GM21423 (cell line): ENCODE data around the gene ACOX3.
"Not testable (repeated sequence)": the region's sequence is repeated elsewhere in the genome, so short reads cannot be mapped to it uniquely, and the experiment has no call there.

Experiments
- ATAC-seq: cut with Tn5 transposase; IDR thresholded peaks from one replicate; pipeline ENCODE4 v1.9.1; 2021; ENCODE audit warnings: mild to moderate bottlenecking, moderate library complexity; ENCODE audit not compliant: unreplicated experiment

Gene ACOX3

DNA sequence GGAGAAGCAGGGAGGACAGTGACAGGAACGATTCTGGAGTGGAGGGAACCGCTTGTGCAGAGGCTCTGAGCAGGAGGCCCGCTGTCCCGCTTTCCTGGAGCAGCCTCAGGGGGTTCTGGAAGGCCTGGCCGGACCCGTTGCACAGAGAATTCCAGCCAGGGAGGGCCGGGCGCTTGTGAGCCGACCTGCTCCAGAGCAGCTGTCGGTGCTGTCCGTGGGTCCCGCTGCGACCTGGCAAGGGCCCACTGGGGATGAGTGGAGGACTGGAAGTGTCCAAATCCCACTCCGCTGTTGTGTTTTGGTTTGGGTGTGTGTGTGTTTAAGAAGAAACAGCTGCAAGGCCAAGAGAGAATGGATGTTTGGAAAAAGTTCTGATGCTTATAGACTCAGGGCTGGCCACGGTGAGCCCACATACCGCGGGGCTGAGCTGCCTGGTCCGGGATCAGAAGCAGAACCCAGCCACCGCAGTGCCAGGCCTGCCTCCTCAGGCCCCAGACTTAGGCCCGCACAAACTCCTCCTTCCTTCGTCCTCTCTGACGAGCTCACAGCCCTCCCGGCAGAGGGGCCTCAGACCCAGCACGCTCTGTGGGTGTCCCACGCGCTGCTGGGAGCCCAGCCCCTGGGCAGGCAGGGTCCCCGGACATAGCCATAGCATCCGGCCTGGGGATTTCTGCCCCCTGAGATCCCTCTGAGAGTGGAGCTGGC, 97.1 kb downstream of the ACOX3 start:
- ATAC-seq, result no peak

DNA sequence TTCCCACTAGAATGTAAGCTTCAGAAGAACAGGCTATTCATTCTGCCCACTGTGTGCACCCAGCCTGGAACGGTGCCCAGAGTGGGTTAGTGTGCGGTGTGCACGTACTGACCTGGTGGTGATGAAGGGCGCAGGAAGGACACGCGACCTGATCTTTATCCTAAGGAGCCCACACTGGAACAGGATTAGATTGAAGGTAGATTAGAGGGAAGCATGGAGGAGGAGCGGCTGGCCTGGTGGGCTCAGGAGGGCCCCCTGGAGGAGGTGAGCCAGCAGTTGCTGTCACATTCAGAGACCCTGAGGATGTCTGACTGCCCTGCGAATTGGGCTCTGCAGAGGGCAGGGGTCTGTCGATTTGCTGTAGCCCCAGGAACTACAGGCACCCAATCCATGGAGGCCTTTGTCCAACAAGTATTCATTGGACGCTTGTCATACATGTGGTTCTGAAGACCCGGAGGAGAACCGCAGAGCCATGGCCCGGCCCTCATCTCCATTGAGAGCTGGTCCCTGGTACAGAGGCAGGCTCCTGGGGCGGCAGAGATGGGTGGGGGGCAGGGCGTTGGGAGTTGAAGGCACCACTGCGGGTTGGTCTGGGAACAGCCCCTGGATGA, 97.8 kb downstream of the ACOX3 start:
- ATAC-seq, result no peak

DNA sequence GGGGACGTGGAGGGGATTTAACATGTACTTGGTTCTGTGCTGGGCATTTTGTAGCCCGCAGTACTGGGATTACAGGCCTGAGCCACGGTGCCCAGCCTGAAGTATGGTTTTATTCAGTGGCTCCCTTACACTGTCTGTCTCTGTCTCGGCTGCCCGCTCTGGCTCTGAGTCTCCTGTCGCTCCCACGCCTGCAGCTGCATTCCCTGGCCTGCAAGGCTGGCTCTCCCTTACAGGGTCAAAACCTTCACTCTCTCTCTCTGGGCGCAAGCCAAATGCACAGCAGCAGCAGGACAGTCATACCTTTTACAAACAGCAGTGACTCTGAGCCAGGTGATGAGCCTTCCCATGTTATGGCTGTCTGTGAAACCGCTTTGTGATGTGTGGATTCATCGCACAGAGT, 98.8 kb downstream of the ACOX3 start:
- ATAC-seq, result no peak

DNA sequence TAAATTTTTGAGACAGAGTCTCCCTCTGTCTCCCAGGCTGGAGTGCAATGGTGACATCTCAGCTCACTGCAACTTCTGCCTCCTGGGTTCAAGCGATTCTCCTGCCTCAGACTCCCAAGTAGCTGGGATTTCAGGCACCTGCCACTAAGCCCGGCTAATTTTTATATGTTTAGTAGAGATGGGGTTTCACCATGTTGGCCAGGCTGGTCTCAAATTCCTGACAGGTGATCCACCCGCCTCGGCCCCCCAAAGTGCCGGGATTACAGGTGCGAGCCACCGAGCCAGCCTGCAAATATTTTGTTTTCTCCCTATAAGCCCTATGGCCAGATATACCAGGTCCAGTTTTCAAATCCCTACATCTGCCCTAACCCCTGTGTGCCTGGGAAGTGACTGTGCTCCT, 99.2 kb downstream of the ACOX3 start:
- not testable (repeated sequence) for ATAC-seq

DNA sequence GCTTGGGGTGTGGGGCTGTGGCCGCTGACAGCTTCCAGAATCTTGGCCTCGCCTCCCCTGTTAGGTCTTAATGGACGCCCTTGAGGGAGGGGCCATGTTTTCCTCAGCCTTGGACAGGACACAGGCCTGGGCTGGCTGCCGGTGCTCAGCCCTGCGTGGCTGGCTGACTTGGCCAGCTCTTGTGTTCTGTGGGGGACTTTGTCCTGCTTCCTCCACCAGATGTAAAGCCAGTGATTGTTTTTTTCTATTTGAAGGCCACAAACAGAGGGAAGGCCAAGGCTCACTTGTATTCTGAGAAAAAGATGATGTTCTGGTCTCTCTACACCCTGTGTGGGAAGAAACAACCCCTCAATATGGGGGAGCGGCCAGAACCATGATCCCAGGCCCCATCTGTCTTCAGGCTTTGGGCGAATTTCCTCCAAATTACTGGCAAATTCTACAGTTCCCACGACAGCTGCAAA, 99.7 kb downstream of the ACOX3 start:
- ATAC-seq, result no peak

DNA sequence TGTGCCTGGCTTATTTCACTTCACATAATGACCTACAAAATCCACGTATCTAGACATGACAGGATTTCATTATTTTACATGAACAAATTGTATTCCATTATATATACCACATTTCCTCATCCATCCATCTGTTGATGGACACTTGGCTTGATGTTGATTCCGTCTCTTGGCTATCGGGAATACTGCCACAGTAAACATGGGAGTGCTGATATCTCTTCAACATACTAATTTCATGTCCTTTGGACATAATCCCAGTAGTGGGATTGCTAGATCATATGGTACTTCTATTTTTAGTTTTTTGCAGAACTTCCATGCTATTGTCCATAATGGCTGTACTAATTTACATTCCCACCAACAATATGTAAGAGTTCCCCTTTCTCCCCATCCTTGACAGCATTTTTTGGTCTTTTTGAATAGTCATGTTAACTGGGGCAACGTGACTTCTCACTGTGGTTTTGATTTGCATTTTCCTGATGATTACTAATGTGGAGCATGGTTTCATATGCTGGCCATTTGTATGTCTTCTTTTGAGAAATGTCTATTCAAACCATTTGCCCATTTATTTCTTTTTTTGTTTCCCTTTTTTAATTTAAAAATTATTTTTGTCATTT, 102.1 kb downstream of the ACOX3 start:
- ATAC-seq, result no peak

DNA sequence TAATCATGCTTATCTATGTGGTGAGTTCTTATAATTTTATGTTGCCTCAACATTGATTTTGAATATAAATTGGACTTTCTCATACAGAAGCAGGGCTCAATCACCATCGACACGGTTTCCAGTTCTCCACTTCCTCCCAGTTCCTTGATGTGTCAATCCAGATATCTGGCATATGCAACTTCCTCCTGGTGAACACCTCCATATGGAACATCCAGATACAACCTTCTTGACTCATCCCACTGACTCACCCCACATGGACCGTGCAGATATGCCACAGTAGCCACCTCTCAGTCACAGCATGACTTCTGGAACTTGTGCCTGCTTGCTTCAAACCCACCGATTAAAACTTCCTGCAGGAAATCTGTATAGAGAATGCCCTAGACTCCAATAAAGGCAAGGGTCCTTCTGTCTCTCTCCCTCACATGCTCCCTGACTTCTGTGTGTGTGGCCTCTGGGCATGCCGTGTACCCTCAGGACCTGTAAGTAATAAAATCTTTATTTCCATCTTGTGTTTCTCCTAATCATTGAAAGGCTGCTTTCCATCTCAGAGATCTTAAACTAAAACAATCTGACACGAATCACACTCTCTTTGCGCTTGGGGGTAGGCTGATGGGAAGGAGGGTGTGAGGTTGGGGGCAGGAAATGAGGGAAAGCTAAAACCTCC, 104.0 kb downstream of the ACOX3 start:
- ATAC-seq, result no peak

DNA sequence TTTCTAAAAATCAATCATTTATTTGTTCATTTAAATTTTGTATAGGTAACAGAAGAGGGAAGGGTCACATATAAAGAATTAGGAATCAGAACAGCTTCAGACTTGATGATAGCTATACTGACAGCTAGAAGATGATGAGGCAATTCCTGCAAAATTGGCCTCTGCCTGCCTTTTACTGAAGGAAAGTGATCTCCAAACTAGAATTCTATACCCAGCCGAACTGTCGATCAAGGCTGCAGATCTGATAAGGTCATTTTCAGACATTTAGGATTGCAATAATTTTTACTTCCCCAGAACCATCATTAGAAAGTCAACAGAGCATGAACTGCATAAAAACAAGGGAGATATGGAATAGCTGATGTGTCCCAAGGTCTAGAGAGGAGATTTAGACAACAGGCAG, 104.7 kb downstream of the ACOX3 start:
- no peak for ATAC-seq

DNA sequence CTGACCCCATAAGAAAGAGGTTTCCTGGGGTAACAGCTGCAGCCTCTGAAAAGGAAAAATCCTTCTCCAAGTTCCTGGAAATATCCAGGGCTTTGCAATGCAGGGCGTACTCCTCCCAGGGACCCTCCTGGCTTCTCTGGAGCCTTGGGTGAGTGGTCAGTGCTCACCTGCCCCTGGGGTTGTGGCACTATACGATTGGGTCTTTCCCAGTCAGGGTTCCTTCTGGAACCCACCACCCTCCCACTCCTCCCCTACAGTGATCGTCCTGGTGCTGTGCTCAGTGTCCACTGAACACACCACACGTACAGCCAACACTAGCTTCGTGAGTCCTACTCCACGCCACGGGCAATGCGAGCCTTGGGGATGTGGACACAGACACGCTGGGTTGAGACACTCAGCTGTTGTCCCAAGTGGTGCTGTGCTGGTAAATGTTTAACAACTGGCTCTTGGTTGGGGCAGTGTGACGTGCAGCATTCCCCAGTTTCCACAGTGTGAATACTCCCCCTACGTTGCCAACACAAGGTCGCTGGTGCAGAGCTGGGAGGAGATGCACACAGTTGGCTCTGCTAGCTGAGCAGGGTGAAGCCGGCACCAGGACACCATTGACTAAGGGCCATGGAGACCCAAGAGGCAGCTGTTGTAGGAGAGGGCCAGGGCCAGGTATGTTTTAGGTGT, 105.6 kb downstream of the ACOX3 start:
- no peak for ATAC-seq

DNA sequence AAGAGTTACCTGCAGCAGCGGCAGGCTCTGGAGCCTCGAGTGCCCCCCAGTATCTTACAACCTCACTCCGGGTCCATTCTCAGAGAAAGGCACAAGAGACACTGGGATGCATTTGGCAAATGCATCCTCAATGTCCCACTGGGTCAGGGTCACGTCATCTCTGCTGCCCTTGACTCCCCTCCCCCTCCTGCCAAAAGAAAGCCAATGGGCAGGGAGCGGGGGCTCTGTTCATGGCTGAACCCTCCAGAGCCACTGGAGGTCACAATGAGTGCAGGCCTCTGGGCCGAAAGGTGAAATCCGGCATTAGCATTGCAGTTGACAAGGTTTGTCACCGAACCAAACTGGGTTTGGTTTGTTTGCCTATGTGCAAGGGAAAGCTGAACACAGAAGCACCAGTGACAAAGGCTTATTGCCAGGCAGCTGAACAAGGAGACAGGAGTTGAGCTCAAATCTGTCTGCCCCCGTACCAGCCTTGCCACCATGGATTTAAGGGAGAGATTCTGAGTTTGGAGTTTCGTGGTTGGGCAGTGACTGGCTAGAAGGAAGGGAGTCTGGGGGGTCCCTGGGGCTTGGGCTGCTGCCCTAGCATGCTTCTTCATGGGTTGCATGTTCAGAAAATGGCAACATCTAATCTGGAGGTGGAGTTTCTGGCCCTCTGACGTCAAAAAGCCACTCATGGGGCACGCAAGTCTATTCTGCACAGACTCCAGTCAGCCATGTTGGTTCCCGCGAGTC, 106.6 kb downstream of the ACOX3 start:
- no peak for ATAC-seq

DNA sequence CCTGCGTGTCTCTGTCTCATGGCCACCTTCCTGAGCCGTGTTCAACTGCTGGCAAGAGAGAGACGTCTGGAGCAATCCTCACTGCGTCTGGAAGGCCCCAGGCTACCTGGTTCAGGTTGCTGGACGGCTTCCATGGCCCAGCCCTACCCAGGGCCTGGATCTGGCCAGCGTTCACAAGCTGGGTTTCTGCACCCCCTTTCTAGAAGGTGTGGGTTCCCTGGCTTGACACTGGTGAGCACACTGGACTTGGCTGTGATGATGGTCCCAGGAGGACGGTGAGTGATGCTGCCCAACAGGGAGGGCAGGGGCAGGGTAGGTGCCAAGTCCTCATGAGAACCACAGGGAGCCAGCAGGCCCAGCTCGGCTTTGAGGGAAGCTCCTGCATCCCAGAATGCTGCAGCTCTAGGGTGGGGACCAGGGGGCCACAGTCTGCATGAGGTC, 107.6 kb downstream of the ACOX3 start:
- no peak for ATAC-seq

DNA sequence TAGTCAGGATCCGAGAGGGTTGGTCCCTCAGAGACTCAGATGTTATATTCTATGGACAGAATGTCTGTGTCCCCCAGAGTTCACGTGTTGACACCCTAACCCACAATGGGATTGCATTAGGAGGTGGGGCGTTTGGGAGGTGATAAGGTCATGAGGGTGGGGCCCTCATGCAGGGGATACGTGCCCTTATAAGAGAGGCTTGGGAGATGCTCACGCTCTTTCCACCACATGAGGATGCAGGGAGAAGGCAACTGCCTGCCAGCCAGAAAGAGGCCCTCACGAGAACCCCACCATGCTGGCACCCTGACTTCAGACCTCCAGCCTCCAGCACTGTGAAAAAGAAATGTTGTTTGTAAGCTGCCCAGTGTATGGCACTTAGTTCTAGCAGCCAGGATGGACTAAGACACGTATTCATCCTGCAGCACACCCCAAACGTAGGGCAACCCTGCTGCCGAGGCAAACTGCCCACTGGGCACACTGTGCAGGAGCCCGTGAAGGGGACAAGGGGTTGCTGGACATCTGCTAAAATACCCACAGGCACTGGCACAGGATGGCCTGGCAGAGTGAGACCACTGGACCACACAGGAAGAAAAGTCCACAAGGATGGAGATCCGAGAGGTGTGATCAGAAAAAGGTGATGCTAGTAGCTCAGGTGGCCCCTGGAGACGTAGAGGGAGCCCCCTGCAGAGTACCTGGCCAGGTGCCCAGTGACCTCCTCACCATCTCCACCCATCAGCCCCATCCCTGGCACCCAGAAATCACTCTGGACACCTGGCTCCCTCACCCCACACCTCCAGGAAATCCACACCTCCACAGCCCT, 108.3 kb downstream of the ACOX3 start:
- ATAC-seq, result no peak

DNA sequence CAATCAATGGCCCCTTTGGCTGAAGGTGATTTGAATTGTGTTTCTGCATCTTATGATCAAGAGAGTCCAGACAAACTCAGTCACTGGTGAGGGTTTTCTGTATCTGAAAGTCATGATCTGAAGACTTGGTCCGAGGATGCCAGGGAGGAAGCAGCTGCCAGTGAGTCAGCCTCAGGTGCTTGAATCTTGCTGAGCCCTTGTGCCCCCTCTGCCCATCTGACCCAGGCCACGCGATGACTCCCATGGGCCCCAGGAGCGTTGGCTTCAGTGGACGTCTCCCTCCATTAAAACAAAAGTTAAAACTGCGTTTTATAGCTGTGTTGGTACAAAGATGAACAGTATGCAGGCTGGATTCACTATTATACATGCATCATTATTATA, 109.0 kb downstream of the ACOX3 start:
- ATAC-seq, result no peak

DNA sequence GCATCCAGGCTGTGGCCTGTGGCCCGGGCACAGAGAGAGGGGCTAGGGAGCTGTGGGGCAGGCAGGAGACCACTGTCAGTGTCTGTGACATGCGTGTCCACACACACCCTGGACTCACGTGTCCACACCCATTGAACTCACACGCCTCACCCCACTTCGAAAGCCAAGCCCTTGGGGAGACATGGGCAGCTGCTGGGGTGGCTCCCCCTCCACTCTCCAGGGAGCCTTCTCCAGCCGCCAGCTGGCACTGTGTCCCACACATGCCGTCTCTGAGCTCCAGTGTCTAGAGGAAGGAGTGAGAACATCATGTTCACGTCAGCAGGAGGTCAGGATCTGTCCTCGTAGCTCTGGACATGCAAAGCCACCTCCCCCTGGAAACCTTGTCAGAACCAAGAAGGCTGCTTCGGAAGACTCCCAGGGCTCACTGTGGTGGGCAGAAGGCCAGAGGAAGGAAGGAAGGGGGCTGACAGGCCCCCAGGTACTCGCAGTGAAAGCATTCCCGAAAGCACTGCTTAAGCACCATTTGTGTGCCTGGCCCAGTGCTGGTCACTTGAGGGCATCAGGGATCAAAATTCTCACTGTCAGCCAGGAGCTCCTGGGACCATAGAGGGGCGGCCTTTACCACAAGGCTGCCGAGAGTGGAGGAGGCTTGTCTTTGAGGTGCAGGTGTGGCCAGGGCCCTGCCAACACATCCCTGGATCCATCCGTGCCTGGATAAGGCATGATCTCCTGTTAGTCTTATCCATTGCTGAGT, 109.5 kb downstream of the ACOX3 start:
- ATAC-seq, result no peak

DNA sequence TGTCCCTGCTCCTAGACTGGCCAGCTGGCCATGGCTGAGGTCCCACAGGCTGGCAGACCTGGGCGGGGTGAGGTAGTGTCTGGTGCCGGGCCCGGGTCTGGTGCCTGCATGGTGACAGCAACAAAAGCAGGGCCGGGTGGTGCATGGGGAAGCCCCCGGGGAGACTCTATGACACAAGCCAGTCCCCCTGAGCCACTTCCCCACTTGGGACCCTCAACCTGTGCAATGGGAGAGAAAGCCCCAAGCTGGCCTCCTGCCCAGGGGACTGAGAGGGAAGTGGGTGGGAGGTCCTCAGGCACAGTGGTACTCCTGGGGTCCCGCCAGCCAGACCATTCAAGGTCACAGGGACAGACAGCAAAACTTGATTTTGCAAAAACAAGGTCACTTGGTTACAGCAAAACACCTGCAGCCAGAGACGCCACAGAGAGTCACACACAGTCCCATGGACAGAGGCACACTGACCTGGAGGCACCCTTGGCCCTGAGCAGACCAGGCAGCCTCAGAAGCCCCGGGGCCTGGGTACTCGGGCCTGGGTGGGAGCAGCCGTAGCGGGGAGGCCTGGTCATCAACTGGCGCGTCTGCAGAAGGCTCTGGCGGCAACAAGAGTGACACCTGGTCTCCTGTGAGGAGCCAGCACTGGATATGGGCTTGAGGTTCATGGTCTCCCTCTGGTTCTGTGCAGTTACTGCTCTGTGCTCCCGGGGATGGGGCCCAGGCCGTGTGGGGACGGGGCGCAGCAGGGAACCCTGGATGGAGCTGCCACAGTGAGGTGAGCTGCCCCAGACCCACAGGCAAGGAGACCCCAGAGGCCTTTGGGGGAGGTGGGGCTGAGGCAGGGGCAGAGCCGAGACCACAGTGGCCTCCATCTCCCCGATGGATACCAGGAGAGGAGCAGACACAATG, 110.4 kb downstream of the ACOX3 start:
- no peak for ATAC-seq

DNA sequence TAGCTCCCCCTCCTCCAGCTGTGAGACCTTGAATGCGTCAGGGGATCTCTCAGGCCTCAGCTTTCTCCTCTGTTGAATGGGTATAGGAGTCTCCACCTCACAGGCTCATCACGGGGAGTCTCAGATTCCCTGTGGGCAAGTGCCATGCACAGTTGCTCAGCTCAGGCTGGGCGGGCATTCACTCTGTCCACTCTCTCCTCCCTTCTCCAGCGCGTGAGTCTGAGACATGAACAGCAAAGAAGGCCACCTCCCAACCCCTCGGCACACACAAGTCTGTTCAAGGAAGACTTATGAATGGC, 111.0 kb downstream of the ACOX3 start:
- no peak for ATAC-seq

DNA sequence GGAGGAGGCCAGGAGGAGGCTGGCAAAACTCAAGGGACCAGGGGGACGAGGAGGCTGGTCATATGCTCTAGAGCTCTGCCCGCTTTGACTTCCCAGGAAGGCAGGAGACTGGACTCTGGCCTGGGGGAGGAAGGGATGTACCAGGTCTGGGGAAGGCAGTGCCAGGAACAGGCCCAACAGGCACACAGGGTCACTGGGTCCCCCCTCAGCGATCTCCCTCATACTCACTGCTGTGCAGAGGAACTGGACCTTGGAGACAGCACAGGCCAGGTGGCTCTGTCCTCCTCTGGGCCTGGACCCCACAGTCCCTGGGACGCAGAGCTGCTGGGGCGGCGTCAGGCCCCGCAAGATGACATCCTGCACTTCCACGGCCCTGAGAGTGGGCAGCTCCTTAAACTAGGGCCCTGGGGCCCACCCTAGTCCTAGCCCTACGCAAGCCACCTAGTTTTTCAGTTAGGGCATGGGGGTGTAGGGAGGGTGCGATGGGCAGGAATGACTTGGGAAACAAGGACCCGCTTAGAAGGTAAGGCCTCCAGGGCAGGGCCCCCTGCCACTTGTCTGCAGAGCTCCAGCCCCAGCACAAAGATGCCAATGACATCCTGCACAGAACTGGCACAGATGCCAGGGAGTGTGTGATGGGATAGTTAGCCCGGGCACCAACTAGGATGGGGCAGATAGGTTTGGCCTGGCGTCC, 111.5 kb downstream of the ACOX3 start:
- no peak for ATAC-seq

DNA sequence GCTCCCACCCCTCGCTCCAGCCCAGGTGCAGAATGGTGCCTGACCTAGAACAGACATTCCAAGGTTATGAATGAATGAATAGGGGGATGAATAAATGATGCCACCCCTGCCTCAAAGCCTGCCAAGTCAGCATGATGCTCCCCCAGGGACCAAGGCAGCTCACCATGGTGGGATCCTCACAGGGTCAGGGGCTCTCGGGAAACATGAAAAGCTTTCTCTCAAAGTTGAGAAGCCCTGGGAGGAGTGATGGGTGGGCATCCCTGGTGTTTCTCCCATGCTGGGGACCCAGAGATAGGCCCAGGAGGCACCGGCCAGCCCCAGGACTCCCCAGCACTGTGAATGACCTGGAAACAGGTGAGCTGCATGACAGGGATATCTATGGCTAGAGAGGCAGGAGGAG, 112.1 kb downstream of the ACOX3 start:
- no peak for ATAC-seq
